Astrocyte (in vitro differentiated cells and primary cell): ENCODE results near the gene GDAP1L1. TPM values are rescaled to one million over a fixed set of nuclear protein-coding genes. Genes with fewer than 3 reads are reported as not detected.

Experiments used
- DNase-seq: peaks from one replicate; pipeline ENCODE4 v3.0.0-alpha.2; 2010; ENCODE audit warnings: low read depth
- FAIRE-seq: peaks from 2 replicates; lab custom pipeline; 2011; peaks lifted over from hg19 to GRCh38; lab: Jason Lieb, UNC
- H2AFZ ChIP-seq: 2 replicates; pipeline ENCODE4 v1.6.0; 2012; ENCODE audit warnings: low read depth, low read length, inconsistent platforms
- H3K27ac ChIP-seq: 2 replicates; pipeline ENCODE4 v1.5.1; 2011; ENCODE audit warnings: low read depth, low read length, inconsistent platforms
- H3K27me3 ChIP-seq: 2 replicates; pipeline ENCODE4 v1.6.0; 2011; ENCODE audit warnings: low read length, inconsistent platforms; ENCODE audit not compliant: insufficient read depth
- H3K36me3 ChIP-seq: 2 replicates; pipeline ENCODE4 v1.5.1; 2011; ENCODE audit warnings: low read length, inconsistent platforms; ENCODE audit not compliant: insufficient read depth
- H3K4me1 ChIP-seq: 2 replicates; pipeline ENCODE4 v1.5.1; 2011; ENCODE audit warnings: low read length, inconsistent platforms; ENCODE audit not compliant: insufficient read depth
- H3K4me2 ChIP-seq: 2 replicates; pipeline ENCODE4 v1.6.0; 2012; ENCODE audit warnings: low read length, inconsistent platforms
- H3K4me3 ChIP-seq: 2 replicates; pipeline ENCODE4 v1.5.1; 2011; ENCODE audit warnings: low read depth, mild to moderate bottlenecking, low read length, inconsistent platforms; ENCODE audit not compliant: insufficient read depth
- H3K79me2 ChIP-seq: 2 replicates; pipeline ENCODE4 v1.6.0; 2012; ENCODE audit warnings: mild to moderate bottlenecking, low read length, inconsistent platforms; ENCODE audit not compliant: insufficient read depth
- H3K9ac ChIP-seq: 2 replicates; pipeline ENCODE4 v1.6.0; 2012; ENCODE audit warnings: mild to moderate bottlenecking, low read length, inconsistent platforms
- H3K9me3 ChIP-seq: 2 replicates; pipeline ENCODE4 v1.5.1; 2012; ENCODE audit warnings: low read depth, mild to moderate bottlenecking, low read length, inconsistent platforms; ENCODE audit not compliant: insufficient read depth
- H4K20me1 ChIP-seq: 2 replicates; pipeline ENCODE4 v1.6.0; 2012; ENCODE audit warnings: low read length, inconsistent platforms; ENCODE audit not compliant: insufficient read depth
- H3K27ac Mint-ChIP-seq: one replicate; pipeline ENCODE4 v1.8.0; 2021; ENCODE audit warnings: mild to moderate bottlenecking, mixed read lengths; ENCODE audit not compliant: unreplicated experiment
- H3K27me3 Mint-ChIP-seq: one replicate; pipeline ENCODE4 v1.8.0; 2021; ENCODE audit warnings: low read depth, mixed read lengths; ENCODE audit not compliant: unreplicated experiment
- H3K36me3 Mint-ChIP-seq: one replicate; pipeline ENCODE4 v1.8.0; 2021; ENCODE audit warnings: low read depth, mixed read lengths; ENCODE audit not compliant: unreplicated experiment
- H3K4me1 Mint-ChIP-seq: one replicate; pipeline ENCODE4 v1.8.0; 2021; ENCODE audit warnings: low read depth, mixed read lengths; ENCODE audit not compliant: unreplicated experiment
- H3K4me3 Mint-ChIP-seq: one replicate; pipeline ENCODE4 v1.8.0; 2021; ENCODE audit warnings: mild to moderate bottlenecking, moderate library complexity, mixed read lengths; ENCODE audit not compliant: unreplicated experiment
- H3K9me3 Mint-ChIP-seq: one replicate; pipeline ENCODE4 v1.8.0; 2021; ENCODE audit warnings: mild to moderate bottlenecking, mixed read lengths; ENCODE audit not compliant: unreplicated experiment
- EZH2 ChIP-seq: IDR thresholded peaks from 2 replicates; pipeline ENCODE4 v1.6.1; 2012; ENCODE audit warnings: mild to moderate bottlenecking, low read length, inconsistent platforms; ENCODE audit not compliant: insufficient read depth
- total RNA-seq: library from RNA; stranded (reverse); gene quantifications from 2 replicates; pipeline ENCODE4 v1.2.1, GENCODE V29; 2021
- TF ChIP-seq, protein P1 (sequence below): IDR thresholded peaks from 2 replicates; pipeline ENCODE4 v1.5.1; 2011; ENCODE audit warnings: low read depth, mild to moderate bottlenecking, inconsistent platforms, low read length, moderate library complexity; ENCODE audit not compliant: insufficient read depth

Gene GDAP1L1
- total RNA-seq, 1 donor from 2014 or later = 0.64 TPM

DNA sequence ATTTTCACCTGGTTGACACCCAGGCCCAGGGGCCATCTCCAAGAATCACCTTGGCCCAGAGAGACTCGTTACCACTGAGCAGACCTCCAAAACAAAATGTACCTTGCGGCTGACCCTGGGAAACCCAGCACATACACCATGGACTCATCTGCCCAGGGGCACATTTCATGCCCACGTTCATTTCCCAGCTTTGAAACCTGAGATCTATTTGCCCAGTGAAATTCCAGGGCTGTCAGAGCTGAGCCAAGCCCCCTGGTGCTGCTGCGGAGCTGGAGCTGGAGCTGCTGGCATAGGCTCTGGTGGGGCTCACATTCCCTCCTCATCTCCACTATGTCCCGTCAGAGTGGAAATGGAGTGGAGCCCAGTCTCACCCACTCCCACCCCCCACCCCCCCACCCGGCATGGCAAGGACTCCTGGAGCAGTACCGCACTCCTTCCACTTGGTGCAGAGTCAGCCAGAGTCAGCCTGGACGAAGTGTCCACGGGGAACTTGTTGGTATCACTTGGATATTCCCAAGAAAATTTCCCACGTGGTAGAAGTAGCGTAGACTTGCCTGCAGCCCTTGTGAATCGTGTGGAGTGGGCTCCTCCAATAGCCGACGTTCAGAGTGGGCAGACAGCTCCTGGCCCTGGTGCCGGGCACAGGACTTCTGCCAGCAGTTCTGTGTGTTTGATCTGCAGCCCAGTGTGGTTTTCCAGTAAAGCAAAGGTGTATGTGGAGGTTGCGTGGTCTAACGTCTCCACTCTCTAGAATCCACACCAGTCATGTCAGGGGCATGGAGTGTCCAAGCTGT, 18.4 kb upstream of the GDAP1L1 start:
- TF ChIP-seq, protein P1, sequence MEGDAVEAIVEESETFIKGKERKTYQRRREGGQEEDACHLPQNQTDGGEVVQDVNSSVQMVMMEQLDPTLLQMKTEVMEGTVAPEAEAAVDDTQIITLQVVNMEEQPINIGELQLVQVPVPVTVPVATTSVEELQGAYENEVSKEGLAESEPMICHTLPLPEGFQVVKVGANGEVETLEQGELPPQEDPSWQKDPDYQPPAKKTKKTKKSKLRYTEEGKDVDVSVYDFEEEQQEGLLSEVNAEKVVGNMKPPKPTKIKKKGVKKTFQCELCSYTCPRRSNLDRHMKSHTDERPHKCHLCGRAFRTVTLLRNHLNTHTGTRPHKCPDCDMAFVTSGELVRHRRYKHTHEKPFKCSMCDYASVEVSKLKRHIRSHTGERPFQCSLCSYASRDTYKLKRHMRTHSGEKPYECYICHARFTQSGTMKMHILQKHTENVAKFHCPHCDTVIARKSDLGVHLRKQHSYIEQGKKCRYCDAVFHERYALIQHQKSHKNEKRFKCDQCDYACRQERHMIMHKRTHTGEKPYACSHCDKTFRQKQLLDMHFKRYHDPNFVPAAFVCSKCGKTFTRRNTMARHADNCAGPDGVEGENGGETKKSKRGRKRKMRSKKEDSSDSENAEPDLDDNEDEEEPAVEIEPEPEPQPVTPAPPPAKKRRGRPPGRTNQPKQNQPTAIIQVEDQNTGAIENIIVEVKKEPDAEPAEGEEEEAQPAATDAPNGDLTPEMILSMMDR = no peak
- no peak for TF ChIP-seq EZH2
- peaks cover 2% of the 10 kb centered on the region for H3K36me3 Mint-ChIP-seq
- peaks cover 6% of the 10 kb centered on the region for H3K27me3 Mint-ChIP-seq
- Histone ChIP-seq H3K4me2 (no peak overlapping the region), H3K9ac (no peak overlapping the region), H3K4me1 (no peaks in the 10 kb centered on the region), H3K36me3 (no peaks in the 10 kb centered on the region), H4K20me1 (no peaks in the 10 kb centered on the region), H3K27me3 (peaks cover 2% of the 10 kb centered on the region), H3K9me3 (no peaks in the 10 kb centered on the region), H2AFZ (no peak overlapping the region), H3K79me2 (no peaks in the 10 kb centered on the region), H3K4me3 (no peak overlapping the region), H3K27ac (no peak overlapping the region)
- FAIRE-seq (no peak), DNase-seq (no peak)
- H3K4me1 Mint-ChIP-seq = peaks cover 1% of the 10 kb centered on the region
- H3K27ac Mint-ChIP-seq = no peak overlapping the region
- no peak overlapping the region for H3K4me3 Mint-ChIP-seq
- no peaks in the 10 kb centered on the region for H3K9me3 Mint-ChIP-seq

DNA sequence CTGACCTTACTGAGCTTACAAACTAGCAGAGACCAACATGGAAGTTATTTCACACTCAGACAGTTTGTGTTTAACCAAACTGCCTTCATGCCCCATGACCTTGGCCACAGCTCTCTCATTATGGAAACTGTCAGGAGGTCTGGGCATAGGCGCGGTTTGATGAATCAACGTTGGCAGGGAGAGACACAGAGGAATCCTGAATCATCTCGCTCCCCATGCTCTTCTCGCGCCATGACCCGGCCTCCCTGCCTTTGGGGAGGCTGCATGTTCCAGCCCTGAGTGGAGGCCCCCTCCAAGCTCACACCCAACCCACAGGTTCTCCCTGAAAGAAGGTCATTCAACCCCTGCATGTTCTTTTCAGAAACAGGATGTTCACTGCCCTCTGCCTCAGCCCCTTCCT, 15.9 kb upstream of the GDAP1L1 start:
- Mint-ChIP-seq H3K27ac (no peak overlapping the region), H3K9me3 (no peaks in the 10 kb centered on the region), H3K36me3 (peaks cover 2% of the 10 kb centered on the region), H3K4me1 (peaks cover 1% of the 10 kb centered on the region), H3K27me3 (peaks cover 3% of the 10 kb centered on the region), H3K4me3 (no peak overlapping the region)
- no peaks in the 10 kb centered on the region for H4K20me1 ChIP-seq
- H3K9ac ChIP-seq = no peak overlapping the region
- H3K27me3 ChIP-seq = peaks cover 2% of the 10 kb centered on the region
- H3K27ac ChIP-seq = no peak overlapping the region
- H3K4me3 ChIP-seq = no peak overlapping the region
- no peaks in the 10 kb centered on the region for H3K79me2 ChIP-seq
- no peak overlapping the region for H2AFZ ChIP-seq
- no peaks in the 10 kb centered on the region for H3K4me1 ChIP-seq
- no peak for TF ChIP-seq EZH2
- TF ChIP-seq, protein P1 = no peak
- no peaks in the 10 kb centered on the region for H3K9me3 ChIP-seq
- no peaks in the 10 kb centered on the region for H3K36me3 ChIP-seq
- H3K4me2 ChIP-seq = no peak overlapping the region
- no peak for DNase-seq
- no peak for FAIRE-seq
